Astrocyte (in vitro differentiated cells and primary cell): ENCODE data around the gene PATL2. TPM values are rescaled to one million over a fixed set of nuclear protein-coding genes. Genes with fewer than 3 reads are reported as not detected.

Experiments
- DNase-seq: peaks from one replicate; pipeline ENCODE4 v3.0.0-alpha.2; 2010; ENCODE audit warnings: low read depth
- FAIRE-seq: peaks from 2 replicates; lab custom pipeline; 2011; peaks lifted over from hg19 to GRCh38; lab: Jason Lieb, UNC
- H2AFZ ChIP-seq: 2 replicates; pipeline ENCODE4 v1.6.0; 2012; ENCODE audit warnings: low read depth, low read length, inconsistent platforms
- H3K27ac ChIP-seq: 2 replicates; pipeline ENCODE4 v1.5.1; 2011; ENCODE audit warnings: low read depth, low read length, inconsistent platforms
- H3K27me3 ChIP-seq: 2 replicates; pipeline ENCODE4 v1.6.0; 2011; ENCODE audit warnings: low read length, inconsistent platforms; ENCODE audit not compliant: insufficient read depth
- H3K36me3 ChIP-seq: 2 replicates; pipeline ENCODE4 v1.5.1; 2011; ENCODE audit warnings: low read length, inconsistent platforms; ENCODE audit not compliant: insufficient read depth
- H3K4me1 ChIP-seq: 2 replicates; pipeline ENCODE4 v1.5.1; 2011; ENCODE audit warnings: low read length, inconsistent platforms; ENCODE audit not compliant: insufficient read depth
- H3K4me2 ChIP-seq: 2 replicates; pipeline ENCODE4 v1.6.0; 2012; ENCODE audit warnings: low read length, inconsistent platforms
- H3K4me3 ChIP-seq: 2 replicates; pipeline ENCODE4 v1.5.1; 2011; ENCODE audit warnings: low read depth, mild to moderate bottlenecking, low read length, inconsistent platforms; ENCODE audit not compliant: insufficient read depth
- H3K79me2 ChIP-seq: 2 replicates; pipeline ENCODE4 v1.6.0; 2012; ENCODE audit warnings: mild to moderate bottlenecking, low read length, inconsistent platforms; ENCODE audit not compliant: insufficient read depth
- H3K9ac ChIP-seq: 2 replicates; pipeline ENCODE4 v1.6.0; 2012; ENCODE audit warnings: mild to moderate bottlenecking, low read length, inconsistent platforms
- H3K9me3 ChIP-seq: 2 replicates; pipeline ENCODE4 v1.5.1; 2012; ENCODE audit warnings: low read depth, mild to moderate bottlenecking, low read length, inconsistent platforms; ENCODE audit not compliant: insufficient read depth
- H4K20me1 ChIP-seq: 2 replicates; pipeline ENCODE4 v1.6.0; 2012; ENCODE audit warnings: low read length, inconsistent platforms; ENCODE audit not compliant: insufficient read depth
- H3K27ac Mint-ChIP-seq: one replicate; pipeline ENCODE4 v1.8.0; 2021; ENCODE audit warnings: mild to moderate bottlenecking, mixed read lengths; ENCODE audit not compliant: unreplicated experiment
- H3K27me3 Mint-ChIP-seq: one replicate; pipeline ENCODE4 v1.8.0; 2021; ENCODE audit warnings: low read depth, mixed read lengths; ENCODE audit not compliant: unreplicated experiment
- H3K36me3 Mint-ChIP-seq: one replicate; pipeline ENCODE4 v1.8.0; 2021; ENCODE audit warnings: low read depth, mixed read lengths; ENCODE audit not compliant: unreplicated experiment
- H3K4me1 Mint-ChIP-seq: one replicate; pipeline ENCODE4 v1.8.0; 2021; ENCODE audit warnings: low read depth, mixed read lengths; ENCODE audit not compliant: unreplicated experiment
- H3K4me3 Mint-ChIP-seq: one replicate; pipeline ENCODE4 v1.8.0; 2021; ENCODE audit warnings: mild to moderate bottlenecking, moderate library complexity, mixed read lengths; ENCODE audit not compliant: unreplicated experiment
- H3K9me3 Mint-ChIP-seq: one replicate; pipeline ENCODE4 v1.8.0; 2021; ENCODE audit warnings: mild to moderate bottlenecking, mixed read lengths; ENCODE audit not compliant: unreplicated experiment
- EZH2 ChIP-seq: IDR thresholded peaks from 2 replicates; pipeline ENCODE4 v1.6.1; 2012; ENCODE audit warnings: mild to moderate bottlenecking, low read length, inconsistent platforms; ENCODE audit not compliant: insufficient read depth
- total RNA-seq: library from RNA; stranded (reverse); gene quantifications from 2 replicates; pipeline ENCODE4 v1.2.1, GENCODE V29; 2021
- TF ChIP-seq, protein P1 (sequence below): IDR thresholded peaks from 2 replicates; pipeline ENCODE4 v1.5.1; 2011; ENCODE audit warnings: low read depth, mild to moderate bottlenecking, inconsistent platforms, low read length, moderate library complexity; ENCODE audit not compliant: insufficient read depth

Gene PATL2
- total RNA-seq, 1 donor from 2014 or later: 1.2 TPM

DNA sequence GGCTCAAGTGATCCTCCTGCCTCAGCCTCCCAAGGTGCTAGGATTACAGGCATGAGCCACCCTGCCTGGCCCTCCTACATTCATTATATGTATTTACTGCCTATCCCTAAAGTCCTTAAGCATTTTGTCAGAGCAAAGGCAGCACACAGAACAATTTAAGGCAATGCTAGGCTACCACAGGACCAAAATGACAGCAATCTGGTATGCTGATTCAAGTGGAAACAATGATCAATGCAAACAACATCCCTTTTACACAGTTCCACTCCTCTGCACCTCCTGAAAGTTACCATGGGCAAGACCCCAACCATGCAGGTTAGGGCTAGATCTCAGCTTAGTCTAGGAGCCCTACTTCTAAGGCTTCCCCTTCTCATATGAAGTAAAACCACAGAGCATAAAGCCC is 87.9 kb downstream of the PATL2 start:
- Mint-ChIP-seq H3K9me3 (no peaks in the 10 kb centered on the region), H3K36me3 (peaks cover 9% of the 10 kb centered on the region), H3K27me3 (no peaks in the 10 kb centered on the region), H3K4me1 (no peaks in the 10 kb centered on the region), H3K27ac (no peak overlapping the region), H3K4me3 (no peak overlapping the region)
- Histone ChIP-seq H2AFZ (no peak overlapping the region), H3K4me3 (no peak overlapping the region), H3K36me3 (peaks cover 26% of the 10 kb centered on the region), H3K9me3 (no peaks in the 10 kb centered on the region), H3K9ac (no peak overlapping the region), H3K79me2 (no peaks in the 10 kb centered on the region), H4K20me1 (no peaks in the 10 kb centered on the region), H3K4me2 (no peak overlapping the region), H3K4me1 (no peaks in the 10 kb centered on the region), H3K27ac (no peak overlapping the region), H3K27me3 (no peaks in the 10 kb centered on the region)
- DNase-seq: no peak
- FAIRE-seq: no peak
- TF ChIP-seq EZH2: no peak
- TF ChIP-seq, protein P1, sequence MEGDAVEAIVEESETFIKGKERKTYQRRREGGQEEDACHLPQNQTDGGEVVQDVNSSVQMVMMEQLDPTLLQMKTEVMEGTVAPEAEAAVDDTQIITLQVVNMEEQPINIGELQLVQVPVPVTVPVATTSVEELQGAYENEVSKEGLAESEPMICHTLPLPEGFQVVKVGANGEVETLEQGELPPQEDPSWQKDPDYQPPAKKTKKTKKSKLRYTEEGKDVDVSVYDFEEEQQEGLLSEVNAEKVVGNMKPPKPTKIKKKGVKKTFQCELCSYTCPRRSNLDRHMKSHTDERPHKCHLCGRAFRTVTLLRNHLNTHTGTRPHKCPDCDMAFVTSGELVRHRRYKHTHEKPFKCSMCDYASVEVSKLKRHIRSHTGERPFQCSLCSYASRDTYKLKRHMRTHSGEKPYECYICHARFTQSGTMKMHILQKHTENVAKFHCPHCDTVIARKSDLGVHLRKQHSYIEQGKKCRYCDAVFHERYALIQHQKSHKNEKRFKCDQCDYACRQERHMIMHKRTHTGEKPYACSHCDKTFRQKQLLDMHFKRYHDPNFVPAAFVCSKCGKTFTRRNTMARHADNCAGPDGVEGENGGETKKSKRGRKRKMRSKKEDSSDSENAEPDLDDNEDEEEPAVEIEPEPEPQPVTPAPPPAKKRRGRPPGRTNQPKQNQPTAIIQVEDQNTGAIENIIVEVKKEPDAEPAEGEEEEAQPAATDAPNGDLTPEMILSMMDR: no peak

- H3K27ac ChIP-seq: no peak overlapping the region
- no peaks in the 10 kb centered on the region for H3K27me3 ChIP-seq
- Mint-ChIP-seq H3K9me3 (no peaks in the 10 kb centered on the region), H3K4me3 (no peak overlapping the region), H3K4me1 (no peaks in the 10 kb centered on the region), H3K27me3 (no peaks in the 10 kb centered on the region), H3K27ac (no peak overlapping the region), H3K36me3 (peaks cover 9% of the 10 kb centered on the region)
- H3K79me2 ChIP-seq: no peaks in the 10 kb centered on the region
- no peak overlapping the region for H3K9ac ChIP-seq
- FAIRE-seq: no peak
- H3K4me1 ChIP-seq: no peaks in the 10 kb centered on the region
- H4K20me1 ChIP-seq: no peaks in the 10 kb centered on the region
- no peaks in the 10 kb centered on the region for H3K9me3 ChIP-seq
- TF ChIP-seq EZH2: no peak
- TF ChIP-seq, protein P1: no peak
- H3K36me3 ChIP-seq: peaks cover 17% of the 10 kb centered on the region
- H3K4me2 ChIP-seq: no peak overlapping the region
- H2AFZ ChIP-seq: no peak overlapping the region
- DNase-seq: no peak
- no peak overlapping the region for H3K4me3 ChIP-seq
Observed at GRCh38 chr15:44620081-44620480, 91.0 kb downstream of the PATL2 start.

DNA sequence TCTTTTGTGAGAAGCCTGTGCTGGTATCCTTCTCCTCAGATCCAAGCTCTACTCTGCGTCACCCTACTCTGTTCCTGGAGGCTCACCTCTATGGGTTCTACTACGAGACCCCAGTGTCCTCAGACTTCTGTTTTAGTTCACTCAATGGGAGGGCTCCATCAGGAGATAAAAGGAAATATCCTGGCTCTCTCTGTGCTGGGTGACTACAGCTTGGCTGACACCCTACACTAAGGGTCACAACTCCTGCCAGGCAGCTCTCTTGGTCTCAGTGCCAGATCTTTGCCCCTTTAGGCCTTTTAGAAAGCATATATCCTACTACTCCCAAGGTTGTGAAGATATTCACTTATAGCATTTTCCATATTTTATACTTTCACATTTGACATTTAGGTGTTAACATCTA is 94.1 kb downstream of the PATL2 start:
- DNase-seq (no peak), FAIRE-seq (no peak)
- H3K27ac ChIP-seq: no peak overlapping the region
- no peak overlapping the region for H3K4me2 ChIP-seq
- H4K20me1 ChIP-seq: no peaks in the 10 kb centered on the region
- no peaks in the 10 kb centered on the region for H3K27me3 ChIP-seq
- Mint-ChIP-seq H3K4me3 (no peak overlapping the region), H3K27me3 (no peaks in the 10 kb centered on the region), H3K9me3 (no peaks in the 10 kb centered on the region), H3K36me3 (peaks cover 16% of the 10 kb centered on the region), H3K4me1 (no peaks in the 10 kb centered on the region), H3K27ac (no peak overlapping the region)
- no peaks in the 10 kb centered on the region for H3K79me2 ChIP-seq
- H3K4me1 ChIP-seq: no peaks in the 10 kb centered on the region
- H2AFZ ChIP-seq: no peak overlapping the region
- H3K9ac ChIP-seq: no peak overlapping the region
- peaks cover 25% of the 10 kb centered on the region for H3K36me3 ChIP-seq
- no peaks in the 10 kb centered on the region for H3K9me3 ChIP-seq
- no peak for TF ChIP-seq EZH2
- TF ChIP-seq, protein P1: no peak
- no peak overlapping the region for H3K4me3 ChIP-seq

Other genes with a start within 250 kb of the PATL2 start
- gene EIF3J, start 174.2 kb downstream of the PATL2 start, total RNA-seq: 131 and 133 TPM in 2 replicates
- 34.4 and 37.9 TPM in 2 replicates for gene SPG11, start 47.7 kb downstream of the PATL2 start, total RNA-seq
- gene B2M, start 194 bp upstream of the PATL2 start, total RNA-seq: 1,708 and 2,284 TPM in 2 replicates
- 32.8 and 37.2 TPM in 2 replicates for gene TRIM69, start 25.2 kb upstream of the PATL2 start, total RNA-seq
- not detected in 2 replicates for gene TERB2, start 245.4 kb upstream of the PATL2 start, total RNA-seq